T1000 (cell line): ENCODE results near the gene ZNF629.
A peak's percentile ranks its signal among the peaks of the same experiment; 100 is the strongest.

Experiments used
- DNase-seq: peaks from one replicate; lab custom pipeline; 2025; ENCODE audit warnings: mixed read lengths; lab: John Stamatoyannopoulos, UW

The ZNF629 gene

GRCh38 chr16:30786115-30786935, 680 bp downstream of the ZNF629 start:
- peak; percentile 33 for DNase-seq

- DNase-seq = no peak
Measured at GRCh38 chr16:30785126-30786106, 1.6 kb downstream of the ZNF629 start.

- no peak for DNase-seq
Measured at GRCh38 chr16:30784215-30784614, 2.8 kb downstream of the ZNF629 start.

- no peak for DNase-seq
Measured at GRCh38 chr16:30783280-30784109, 3.5 kb downstream of the ZNF629 start.

GRCh38 chr16:30782486-30783279, 4.3 kb downstream of the ZNF629 start:
- no peak for DNase-seq

GRCh38 chr16:30780549-30780948, 6.5 kb downstream of the ZNF629 start:
- no peak for DNase-seq

- DNase-seq = no peak
Measured at GRCh38 chr16:30780021-30780420, 7.0 kb downstream of the ZNF629 start.

- no peak for DNase-seq
Measured at GRCh38 chr16:30779596-30779995, 7.4 kb downstream of the ZNF629 start.

GRCh38 chr16:30778549-30779244, 8.3 kb downstream of the ZNF629 start:
- DNase-seq = no peak

GRCh38 chr16:30777591-30778297, 9.3 kb downstream of the ZNF629 start:
- no peak for DNase-seq

- DNase-seq = peak; percentile 57
Measured at GRCh38 chr16:30775392-30776188, 11.4 kb downstream of the ZNF629 start.

GRCh38 chr16:30775131-30775391, 11.9 kb downstream of the ZNF629 start:
- no peak for DNase-seq

- DNase-seq = no peak
Measured at GRCh38 chr16:30774367-30775130, 12.5 kb downstream of the ZNF629 start.

- no peak for DNase-seq
Measured at GRCh38 chr16:30773826-30774225, 13.2 kb downstream of the ZNF629 start.

- no peak for DNase-seq
Measured at GRCh38 chr16:30771726-30772125, 15.3 kb downstream of the ZNF629 start.

GRCh38 chr16:30769379-30770089, 17.5 kb downstream of the ZNF629 start:
- DNase-seq = no peak

GRCh38 chr16:30768583-30769181, 18.3 kb downstream of the ZNF629 start:
- DNase-seq = no peak
